ENCODE data around the gene CERS6.

Gene CERS6

GRCh38 chr2:168796090-168796577 is 340.1 kb downstream of the CERS6 start:
- no peak overlapping the region for H3K4me3 ChIP-seq (ENCODE audit: low read depth, low read length)
- no peak for DNase-seq (ENCODE audit: low read depth, low spot score)
- no peak for TF ChIP-seq CTCF (IDR thresholded peaks at IDR 0.05; ENCODE audit: low read depth, low read length)
- in situ Hi-C loops (cut with HindIII; ENCODE audit: low sequenced_read_pairs), result no loop called here

- no peak for DNase-seq (ENCODE audit: low read depth, low spot score)
- in situ Hi-C loops (cut with HindIII; ENCODE audit: low sequenced_read_pairs), result no loop called here
These were observed 340.7 kb downstream of the CERS6 start for GRCh38 chr2:168796583-168797285.

GRCh38 chr2:168797286-168797655 is 341.2 kb downstream of the CERS6 start:
- no peak for TF ChIP-seq CTCF (IDR thresholded peaks at IDR 0.05; ENCODE audit: low read depth, low read length)
- in situ Hi-C loops (cut with HindIII; ENCODE audit: low sequenced_read_pairs), result no loop called here
- no peak overlapping the region for H3K4me3 ChIP-seq (ENCODE audit: low read depth, low read length)
- no peak for DNase-seq (ENCODE audit: low read depth, low spot score)

More at GRCh38 chr2:168796583-168797285, 340.7 kb downstream of the CERS6 start:
- no peak for TF ChIP-seq CTCF (IDR thresholded peaks at IDR 0.05; ENCODE audit: low read depth, low read length)
- H3K4me3 ChIP-seq (ENCODE audit: low read depth, low read length), result no peak overlapping the region

- no peak for TF ChIP-seq CTCF (IDR thresholded peaks at IDR 0.05; ENCODE audit: low read depth, low read length)
- in situ Hi-C loops (cut with HindIII; ENCODE audit: low sequenced_read_pairs), result no loop called here
- DNase-seq (ENCODE audit: low read depth, low spot score), result no peak
- no peak overlapping the region for H3K4me3 ChIP-seq (ENCODE audit: low read depth, low read length)
These were observed 342.2 kb downstream of the CERS6 start for GRCh38 chr2:168798076-168798887.

GRCh38 chr2:168798888-168799410 is 342.9 kb downstream of the CERS6 start:
- no peak overlapping the region for H3K4me3 ChIP-seq (ENCODE audit: low read depth, low read length)
- no peak for TF ChIP-seq CTCF (IDR thresholded peaks at IDR 0.05; ENCODE audit: low read depth, low read length)
- DNase-seq (ENCODE audit: low read depth, low spot score), result no peak
- in situ Hi-C loops (cut with HindIII; ENCODE audit: low sequenced_read_pairs), result no loop called here

- no peak for TF ChIP-seq CTCF (IDR thresholded peaks at IDR 0.05; ENCODE audit: low read depth, low read length)
- DNase-seq (ENCODE audit: low read depth, low spot score), result no peak
- in situ Hi-C loops (cut with HindIII; ENCODE audit: low sequenced_read_pairs), result no loop called here
These were observed 345.4 kb downstream of the CERS6 start for GRCh38 chr2:168801471-168801870.

More at GRCh38 chr2:168801471-168801870, 345.4 kb downstream of the CERS6 start:
- no peak overlapping the region for H3K4me3 ChIP-seq (ENCODE audit: low read depth, low read length)
